ENCODE results near the gene SLC44A4.
A peak's percentile ranks its signal among the peaks of the same experiment; 100 is the strongest.

Gene SLC44A4

GRCh38 chr6:31922942-31923341 is 44.1 kb upstream of the SLC44A4 start:
- Histone ChIP-seq H3K9me3 (ENCODE audit: insufficient read depth, low read length) (no peaks in the 10 kb centered on the region), H4K20me1 (ENCODE audit: insufficient read depth, low read length) (no peaks in the 10 kb centered on the region), H3K79me2 (ENCODE audit: low read length) (no peaks in the 10 kb centered on the region), H3K36me3 (replicated peaks; ENCODE audit: low read depth, low read length) (no peaks in the 10 kb centered on the region), H3K9ac (ENCODE audit: low read length) (no peak overlapping the region), H2AFZ (ENCODE audit: low read depth, low read length) (no peak overlapping the region), H3K27ac (ENCODE audit: low read length) (no peak overlapping the region), H3K4me3 (ENCODE audit: low read length) (no peak overlapping the region), H3K4me1 (ENCODE audit: low read length) (peaks cover 5% of the 10 kb centered on the region; the same call in 1 of the 2 replicates), H3K4me2 (ENCODE audit: low read length) (no peak overlapping the region), H3K27me3 (ENCODE audit: low read depth, low read length) (no peaks in the 10 kb centered on the region)
- TF ChIP-seq EZH2phosphoT487 (IDR thresholded peaks at IDR 0.05; ENCODE audit: low read depth) (no peak), CTCF (IDR thresholded peaks at IDR 0.05; ENCODE audit: low read depth, low read length) (peak; percentile 52)

GRCh38 chr6:31920811-31921210 is 42.0 kb upstream of the SLC44A4 start:
- Histone ChIP-seq H3K4me1 (ENCODE audit: low read length) (peaks cover 4% of the 10 kb centered on the region; the same call in 1 of the 2 replicates), H3K4me2 (ENCODE audit: low read length) (no peak overlapping the region), H3K4me3 (ENCODE audit: low read length) (no peak overlapping the region), H3K27ac (ENCODE audit: low read length) (no peak overlapping the region), H3K9ac (ENCODE audit: low read length) (no peak overlapping the region), H2AFZ (ENCODE audit: low read depth, low read length) (no peak overlapping the region), H3K79me2 (ENCODE audit: low read length) (no peaks in the 10 kb centered on the region), H4K20me1 (ENCODE audit: insufficient read depth, low read length) (no peaks in the 10 kb centered on the region), H3K9me3 (ENCODE audit: insufficient read depth, low read length) (no peaks in the 10 kb centered on the region), H3K27me3 (ENCODE audit: low read depth, low read length) (no peaks in the 10 kb centered on the region), H3K36me3 (replicated peaks; ENCODE audit: low read depth, low read length) (no peaks in the 10 kb centered on the region)
- TF ChIP-seq EZH2phosphoT487 (IDR thresholded peaks at IDR 0.05; ENCODE audit: low read depth) (no peak), CTCF (IDR thresholded peaks at IDR 0.05; ENCODE audit: low read depth, low read length) (no peak)

- H2AFZ ChIP-seq (ENCODE audit: low read depth, low read length): no peak overlapping the region
- no peak overlapping the region for H3K4me3 ChIP-seq (ENCODE audit: low read length)
- H3K27me3 ChIP-seq (ENCODE audit: low read depth, low read length): no peaks in the 10 kb centered on the region
- H3K9ac ChIP-seq (ENCODE audit: low read length): no peak overlapping the region
- TF ChIP-seq CTCF (IDR thresholded peaks at IDR 0.05; ENCODE audit: low read depth, low read length) (no peak), EZH2phosphoT487 (IDR thresholded peaks at IDR 0.05; ENCODE audit: low read depth) (no peak)
- no peaks in the 10 kb centered on the region for H3K9me3 ChIP-seq (ENCODE audit: insufficient read depth, low read length)
- no peaks in the 10 kb centered on the region for H3K36me3 ChIP-seq (replicated peaks; ENCODE audit: low read depth, low read length)
- no peaks in the 10 kb centered on the region for H4K20me1 ChIP-seq (ENCODE audit: insufficient read depth, low read length)
- no peaks in the 10 kb centered on the region for H3K79me2 ChIP-seq (ENCODE audit: low read length)
- H3K27ac ChIP-seq (ENCODE audit: low read length): no peak overlapping the region
- no peak overlapping the region for H3K4me2 ChIP-seq (ENCODE audit: low read length)
- H3K4me1 ChIP-seq (ENCODE audit: low read length): peaks cover 5% of the 10 kb centered on the region
These were observed 41.0 kb upstream of the SLC44A4 start for GRCh38 chr6:31919624-31920303.

GRCh38 chr6:31918069-31918720 is 39.4 kb upstream of the SLC44A4 start:
- Histone ChIP-seq H3K27ac (ENCODE audit: low read length) (no peak overlapping the region), H3K9me3 (ENCODE audit: insufficient read depth, low read length) (no peaks in the 10 kb centered on the region), H3K9ac (ENCODE audit: low read length) (no peak overlapping the region), H3K4me3 (ENCODE audit: low read length) (no peak overlapping the region), H3K27me3 (ENCODE audit: low read depth, low read length) (no peaks in the 10 kb centered on the region), H4K20me1 (ENCODE audit: insufficient read depth, low read length) (no peaks in the 10 kb centered on the region), H3K4me1 (ENCODE audit: low read length) (peaks cover 6% of the 10 kb centered on the region), H3K79me2 (ENCODE audit: low read length) (no peaks in the 10 kb centered on the region), H3K4me2 (ENCODE audit: low read length) (no peak overlapping the region), H2AFZ (ENCODE audit: low read depth, low read length) (no peak overlapping the region), H3K36me3 (replicated peaks; ENCODE audit: low read depth, low read length) (no peaks in the 10 kb centered on the region)
- no peak for TF ChIP-seq EZH2phosphoT487 (IDR thresholded peaks at IDR 0.05; ENCODE audit: low read depth)
- TF ChIP-seq CTCF (IDR thresholded peaks at IDR 0.05; ENCODE audit: low read depth, low read length): no peak

Data from OCI-LY3 (cell line).